Heart left ventricle (tissue), 13 donors: Measurements from ENCODE around the gene HERC3.

Source experiments
- POLR2A ChIP-seq, 2 donors: fragments of 450-650 bp; IDR thresholded peaks; one replicate each; pipeline ENCODE4 v1.6.1; 2017; ENCODE audit warnings: antibody characterized with exemption in 2 of 2, mild to moderate bottlenecking in 2 of 2, moderate library complexity in 2 of 2
- TF ChIP-seq, protein P1 (sequence below), 12 donors: fragments of 200-600 bp; sonication (generic) in 4 of 12; IDR thresholded peaks; one replicate each; pipeline versions ENCODE4 v1.5.0 to v1.8.0; 2018 to 2022; ENCODE audit warnings: antibody characterized with exemption in 12 of 12, mild to moderate bottlenecking in 5 of 12
- donor health status: ischemic (EF 13 %, LVEDD 7.1; RV severe dilation, severe dysfunction).
- donor health status: DM: no; HTN: yes; CAD: no.
- donor health status: DM: no; HTN: no; CAD: no.
- donor health status: ischemic (EF 25% LVEDD 6.9; RV normal size, moderate dysfunction).
- donor health status: ischemic (EF 25% LVEDD 5.7; RV mildly dilated, moderate dysfunction).
- donor health status: ischemic (EF 35%, LVEDD 5.7; RV mildly dilated, moderate dysfunction).
- donor health status: nonischemic (EF 11% LVEDD 7.7; RV severe dilation, severe dysfunction).
- donor health status: DM: yes; HTN: yes; CAD: no.
- donor health status: PGD.
- donor health status: ischemic (EF 29% LVEDD 5.4; RV normal size, mild dysfunction).
- donor health status: nonischemic (EF 23%, LVEDD 6.1; RV moderate dilation, normal function).

DNA sequence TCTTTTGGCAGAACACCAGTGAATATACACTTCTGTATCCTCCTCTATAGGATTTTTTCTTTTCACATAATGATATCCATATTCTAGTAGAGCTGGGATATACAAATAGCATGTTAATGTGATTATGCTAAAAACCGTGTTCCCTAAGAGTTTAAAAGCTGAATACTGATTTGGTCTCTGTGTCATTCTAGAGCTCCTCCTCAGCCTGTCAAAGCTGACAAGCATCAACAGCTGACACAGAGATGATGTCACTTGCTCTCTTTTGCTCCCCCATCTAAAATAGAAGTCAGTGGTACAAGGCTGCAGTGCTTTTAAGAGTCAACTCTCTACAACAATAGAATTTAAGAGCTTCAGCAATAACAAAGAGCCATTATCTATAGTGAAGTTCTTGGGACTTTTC is 17.1 kb upstream of the HERC3 start:
- TF ChIP-seq POLR2A (IDR thresholded peaks at IDR 0.05): no peak
- TF ChIP-seq, protein P1, sequence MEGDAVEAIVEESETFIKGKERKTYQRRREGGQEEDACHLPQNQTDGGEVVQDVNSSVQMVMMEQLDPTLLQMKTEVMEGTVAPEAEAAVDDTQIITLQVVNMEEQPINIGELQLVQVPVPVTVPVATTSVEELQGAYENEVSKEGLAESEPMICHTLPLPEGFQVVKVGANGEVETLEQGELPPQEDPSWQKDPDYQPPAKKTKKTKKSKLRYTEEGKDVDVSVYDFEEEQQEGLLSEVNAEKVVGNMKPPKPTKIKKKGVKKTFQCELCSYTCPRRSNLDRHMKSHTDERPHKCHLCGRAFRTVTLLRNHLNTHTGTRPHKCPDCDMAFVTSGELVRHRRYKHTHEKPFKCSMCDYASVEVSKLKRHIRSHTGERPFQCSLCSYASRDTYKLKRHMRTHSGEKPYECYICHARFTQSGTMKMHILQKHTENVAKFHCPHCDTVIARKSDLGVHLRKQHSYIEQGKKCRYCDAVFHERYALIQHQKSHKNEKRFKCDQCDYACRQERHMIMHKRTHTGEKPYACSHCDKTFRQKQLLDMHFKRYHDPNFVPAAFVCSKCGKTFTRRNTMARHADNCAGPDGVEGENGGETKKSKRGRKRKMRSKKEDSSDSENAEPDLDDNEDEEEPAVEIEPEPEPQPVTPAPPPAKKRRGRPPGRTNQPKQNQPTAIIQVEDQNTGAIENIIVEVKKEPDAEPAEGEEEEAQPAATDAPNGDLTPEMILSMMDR (IDR thresholded peaks at IDR 0.05): no peak
